GM19468 (cell line): ENCODE data around the gene RNF182.
"Not testable (repeated sequence)": the region's sequence is repeated elsewhere in the genome, so short reads cannot be mapped to it uniquely, and the experiment has no call there.

Experiments
- ATAC-seq: cut with Tn5 transposase; IDR thresholded peaks from one replicate; pipeline ENCODE4 v1.9.1; 2021; ENCODE audit warnings: mild to moderate bottlenecking, moderate library complexity, moderate number of reproducible peaks; ENCODE audit not compliant: unreplicated experiment; ENCODE audit errors: extremely low read depth

The RNF182 gene

GRCh38 chr6:13992417-13993055 lies 67.8 kb downstream of the RNF182 start:
- no peak for ATAC-seq

GRCh38 chr6:13993416-13993815 lies 68.7 kb downstream of the RNF182 start:
- no peak for ATAC-seq

DNA sequence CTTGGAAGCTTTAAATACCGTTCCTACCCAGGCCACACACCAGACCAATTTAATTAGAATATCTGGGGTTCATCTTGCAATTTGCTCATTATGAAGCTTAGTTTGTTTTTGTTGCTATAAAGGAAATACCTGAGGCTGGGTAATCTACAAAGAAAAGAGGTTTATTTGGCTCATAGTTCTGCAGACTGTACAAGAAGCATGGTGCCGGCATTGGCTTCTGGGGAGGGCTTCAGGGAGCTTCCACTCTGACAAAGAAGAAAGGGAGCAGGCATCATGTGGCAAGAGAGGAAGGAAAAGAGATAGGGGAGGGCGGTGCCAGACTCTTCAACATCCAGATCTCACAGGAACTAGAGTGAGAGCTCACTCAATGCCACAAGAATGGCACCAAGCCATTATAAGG lies 73.6 kb downstream of the RNF182 start:
- ATAC-seq = no peak

DNA sequence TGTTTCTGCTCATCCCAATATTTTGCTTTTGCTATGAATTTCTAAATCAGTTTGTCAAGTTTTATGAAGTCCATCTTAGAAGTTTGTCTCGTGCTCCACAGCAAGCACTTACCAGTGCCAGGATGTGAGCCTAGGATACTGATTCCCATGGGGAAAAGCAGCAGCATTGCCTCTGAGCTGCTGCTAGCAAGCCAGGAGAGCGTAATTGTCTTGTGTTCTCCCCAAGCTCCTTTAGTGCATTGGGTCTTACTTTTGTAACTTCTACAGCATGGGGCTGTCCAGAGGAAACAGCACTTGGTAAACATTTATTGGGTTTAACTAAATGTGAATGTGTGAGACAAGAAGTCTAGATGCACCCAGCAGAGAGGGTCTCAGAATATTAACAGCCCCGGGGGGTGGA lies 76.1 kb downstream of the RNF182 start:
- no peak for ATAC-seq

- ATAC-seq = no peak
Measured at GRCh38 chr6:14001329-14002012, 76.7 kb downstream of the RNF182 start.

- no peak for ATAC-seq
Measured at GRCh38 chr6:14002176-14002947, 77.6 kb downstream of the RNF182 start.

- ATAC-seq = no peak
Measured at GRCh38 chr6:14004258-14004657, 79.5 kb downstream of the RNF182 start.

- ATAC-seq = no peak
Measured at GRCh38 chr6:14008809-14009208, 84.1 kb downstream of the RNF182 start.

DNA sequence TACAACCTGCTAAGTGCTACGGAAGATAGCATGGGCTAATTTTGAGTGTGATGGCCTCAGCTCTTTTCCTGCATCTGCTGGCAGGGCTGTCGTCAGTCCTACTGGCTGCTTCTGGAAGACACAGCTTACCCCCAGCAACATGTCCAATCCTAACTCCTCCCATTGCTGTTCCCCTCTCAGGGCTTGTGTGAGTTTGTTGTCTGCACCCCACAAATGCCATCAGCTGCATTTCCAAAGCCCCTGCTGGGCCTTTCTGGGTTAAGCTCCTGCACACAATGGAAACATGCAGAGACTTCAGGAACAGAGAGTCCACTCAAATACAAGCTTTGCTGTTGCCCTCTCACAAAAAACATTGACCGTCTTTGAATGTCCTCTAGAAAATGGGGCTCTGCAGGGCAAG lies 84.7 kb downstream of the RNF182 start:
- no peak for ATAC-seq

DNA sequence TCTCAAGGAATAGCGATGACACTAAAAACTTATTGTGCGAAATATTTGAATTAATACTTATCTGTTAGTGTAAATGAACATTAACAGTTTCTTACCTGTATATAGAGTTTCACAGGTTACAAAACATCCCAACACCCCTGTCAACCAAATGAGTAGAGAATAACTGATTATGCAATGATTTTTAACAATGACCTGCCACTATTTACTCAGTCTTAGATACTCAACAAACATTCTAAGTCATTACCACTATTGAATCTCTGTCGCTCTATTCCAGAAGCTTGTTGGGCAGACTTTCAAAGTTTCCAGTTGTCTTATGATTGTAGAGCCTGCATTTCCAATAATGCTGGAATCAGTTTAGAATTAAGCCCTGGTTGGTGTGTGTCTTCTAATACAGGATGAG lies 85.5 kb downstream of the RNF182 start:
- no peak for ATAC-seq

- no peak for ATAC-seq
Measured at GRCh38 chr6:14012313-14013030, 87.7 kb downstream of the RNF182 start.

DNA sequence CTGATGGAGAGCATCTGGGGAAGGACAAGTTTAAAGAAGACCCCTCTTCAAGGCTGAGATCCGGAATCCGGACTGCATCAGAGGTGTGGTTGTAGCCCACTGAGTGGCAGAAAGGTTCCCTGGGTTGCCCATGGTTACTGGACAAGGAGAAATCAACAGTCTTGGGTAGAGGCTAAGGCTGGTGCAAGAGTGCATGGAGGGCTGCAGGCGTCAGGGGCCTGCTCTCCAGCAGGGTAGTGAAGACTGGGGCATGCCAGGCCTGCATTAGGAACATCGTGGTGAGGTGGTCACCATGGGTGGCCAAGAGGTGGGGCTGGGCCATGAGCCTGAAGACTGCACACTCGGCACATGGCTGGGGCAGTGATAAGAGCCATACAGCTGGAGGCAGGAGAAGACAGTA lies 91.2 kb downstream of the RNF182 start:
- ATAC-seq = no peak

GRCh38 chr6:14016432-14016831 lies 91.7 kb downstream of the RNF182 start:
- ATAC-seq = no peak

GRCh38 chr6:14016935-14017625 lies 92.3 kb downstream of the RNF182 start:
- no peak for ATAC-seq

GRCh38 chr6:14017626-14018475 lies 93.1 kb downstream of the RNF182 start:
- no peak for ATAC-seq

DNA sequence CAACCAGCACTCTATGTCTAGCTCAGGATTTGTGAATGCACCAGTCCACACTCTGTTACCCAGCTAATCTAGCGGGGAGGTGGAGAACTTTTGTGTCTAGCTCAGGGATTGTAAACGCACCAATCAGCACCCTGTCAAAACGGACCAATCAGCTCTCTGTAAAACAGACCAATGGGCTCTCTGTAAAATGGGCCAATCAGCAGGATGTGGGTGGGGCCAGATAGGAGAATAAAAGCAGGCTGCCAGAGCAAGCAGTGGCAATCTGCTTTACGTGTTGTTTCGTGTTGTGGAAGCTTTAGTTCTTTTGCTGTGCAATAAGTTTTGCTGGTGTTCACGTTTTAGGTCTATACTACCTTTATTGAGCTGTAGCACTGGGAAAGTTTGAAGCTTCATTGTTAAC lies 93.8 kb downstream of the RNF182 start:
- not testable (repeated sequence) for ATAC-seq

DNA sequence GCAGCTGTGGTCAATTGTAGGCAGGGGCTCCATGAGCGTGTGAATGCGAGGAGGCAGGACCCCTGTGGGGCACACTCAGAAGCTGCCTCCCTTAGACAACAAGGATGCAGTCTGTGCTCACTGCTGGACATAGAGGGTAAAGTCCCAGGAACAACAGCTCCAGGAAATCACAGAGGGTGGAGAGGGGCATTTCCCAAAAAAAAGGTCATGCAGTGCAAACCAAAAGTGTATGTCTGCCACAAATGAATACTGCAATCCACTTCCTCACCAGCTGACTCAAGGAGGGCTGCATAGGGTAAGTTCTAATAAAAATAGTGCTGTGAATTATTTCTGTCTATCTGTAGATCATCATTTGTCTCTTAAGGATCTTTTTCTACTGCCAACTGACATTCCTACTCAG lies 95.8 kb downstream of the RNF182 start:
- no peak for ATAC-seq

- no peak for ATAC-seq
Measured at GRCh38 chr6:14021449-14021848, 96.7 kb downstream of the RNF182 start.

GRCh38 chr6:14022673-14023072 lies 97.9 kb downstream of the RNF182 start:
- no peak for ATAC-seq
